Uterus (tissue), 4 donors: ENCODE data around the gene ANKRD52. TPM values are rescaled to one million over a fixed set of nuclear protein-coding genes. Genes with fewer than 3 reads are reported as not detected.
"Not testable (repeated sequence)": the region's sequence is repeated elsewhere in the genome, so short reads cannot be mapped to it uniquely, and the experiment has no call there.

Source experiments
- DNase-seq, 2 donors: peaks; one replicate each; pipeline ENCODE4 v3.0.0-alpha.2; 2019 to 2020
- H3K27ac ChIP-seq, 2 donors: fragments of 200-600 bp; sonication (generic); 1 replicate in 1 of 2; 2 replicates in 1 of 2; pipeline ENCODE4 v1.5.1; 2016 to 2018
- H3K27me3 ChIP-seq, 2 donors: fragments of 200-600 bp; sonication (generic); one replicate each; pipeline ENCODE4 v1.5.1; 2018 to 2019; ENCODE audit warnings: control low read depth in 1 of 2
- H3K36me3 ChIP-seq, 2 donors: fragments of 200-600 bp; sonication (generic); one replicate each; pipeline ENCODE4 v1.5.1; 2019; ENCODE audit warnings: control low read depth in 1 of 2
- H3K4me1 ChIP-seq, 2 donors: fragments of 200-600 bp; sonication (generic); one replicate each; pipeline ENCODE4 v1.5.1; 2018 to 2019; ENCODE audit warnings: control low read depth in 1 of 2
- H3K4me3 ChIP-seq, 2 donors: fragments of 200-600 bp; sonication (generic); 1 replicate in 1 of 2; 2 replicates in 1 of 2; pipeline ENCODE4 v1.5.1; 2018 to 2019; ENCODE audit warnings: mild to moderate bottlenecking in 1 of 2
- H3K9me3 ChIP-seq, 2 donors: fragments of 200-600 bp; sonication (generic); one replicate each; pipeline ENCODE4 v1.5.1; 2019; ENCODE audit warnings: control low read depth in 1 of 2
- POLR2A ChIP-seq, 2 donors: fragments of 450-650 bp; IDR thresholded peaks; one replicate each; pipeline ENCODE4 v1.6.1; 2016; ENCODE audit warnings: antibody characterized with exemption in 2 of 2, mild to moderate bottlenecking in 1 of 2, moderate library complexity in 1 of 2
- intact Hi-C: fragments of 100-400 bp; cut with DNase I; formaldehyde crosslinking; loops from one replicate; pipeline ENCODE4 v1.15.1; 2023; ENCODE audit warnings: low total_unique reads
- total RNA-seq, 4 donors: library from RNA; depleted of rRNA in 3 of 4; stranded (reverse); fragments of >200 nt in 3 of 4; gene quantifications; one replicate each; pipeline versions ENCODE4 v1.1.0 to v1.2.4, GENCODE V29; 2014 to 2023
- TF ChIP-seq, protein P1 (sequence below), 4 experiments: fragments of 200-600 bp in 2 of 4; fragments of 450-650 bp in 2 of 4; sonication (generic) in 2 of 4; IDR thresholded peaks; one replicate each; pipeline ENCODE4 v1.5.1; 2016 to 2019; ENCODE audit warnings: antibody characterized with exemption in 4 of 4, mild to moderate bottlenecking in 2 of 4, moderate library complexity in 1 of 4
- donor health status: DM: yes; HTN: yes; CAD: no.

Gene ANKRD52
- total RNA-seq, 4 donors from 2014 or later: 0.88 to 35.4 (median 15.5) TPM

DNA sequence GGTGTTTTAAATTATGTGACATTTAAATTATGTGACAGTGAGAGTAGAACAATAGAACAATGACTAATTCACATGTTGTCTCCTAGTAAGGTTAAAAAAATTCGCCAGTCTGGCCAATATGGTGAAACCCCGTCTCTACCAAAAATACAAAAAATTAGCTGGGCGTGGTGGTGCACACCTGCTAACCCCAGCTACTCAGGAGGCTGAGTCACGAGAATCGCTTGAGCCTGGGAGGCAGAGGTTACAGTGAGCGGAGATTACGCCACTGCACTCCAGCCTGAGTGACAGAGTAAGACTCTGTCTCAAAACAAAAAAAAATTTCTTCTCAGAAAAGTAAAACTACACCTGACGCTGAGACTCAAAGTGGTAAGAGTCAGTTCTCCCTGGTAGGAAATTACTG lies 39.2 kb upstream of the ANKRD52 start:
- H3K27ac ChIP-seq: no peak overlapping the region
- intact Hi-C loops: no loop called here
- no peaks in the 10 kb centered on the region for H3K36me3 ChIP-seq
- no peak for DNase-seq
- H3K4me1 ChIP-seq: peaks cover 0 to 10% of the 10 kb centered on the region in 2 donors
- TF ChIP-seq, protein P1, sequence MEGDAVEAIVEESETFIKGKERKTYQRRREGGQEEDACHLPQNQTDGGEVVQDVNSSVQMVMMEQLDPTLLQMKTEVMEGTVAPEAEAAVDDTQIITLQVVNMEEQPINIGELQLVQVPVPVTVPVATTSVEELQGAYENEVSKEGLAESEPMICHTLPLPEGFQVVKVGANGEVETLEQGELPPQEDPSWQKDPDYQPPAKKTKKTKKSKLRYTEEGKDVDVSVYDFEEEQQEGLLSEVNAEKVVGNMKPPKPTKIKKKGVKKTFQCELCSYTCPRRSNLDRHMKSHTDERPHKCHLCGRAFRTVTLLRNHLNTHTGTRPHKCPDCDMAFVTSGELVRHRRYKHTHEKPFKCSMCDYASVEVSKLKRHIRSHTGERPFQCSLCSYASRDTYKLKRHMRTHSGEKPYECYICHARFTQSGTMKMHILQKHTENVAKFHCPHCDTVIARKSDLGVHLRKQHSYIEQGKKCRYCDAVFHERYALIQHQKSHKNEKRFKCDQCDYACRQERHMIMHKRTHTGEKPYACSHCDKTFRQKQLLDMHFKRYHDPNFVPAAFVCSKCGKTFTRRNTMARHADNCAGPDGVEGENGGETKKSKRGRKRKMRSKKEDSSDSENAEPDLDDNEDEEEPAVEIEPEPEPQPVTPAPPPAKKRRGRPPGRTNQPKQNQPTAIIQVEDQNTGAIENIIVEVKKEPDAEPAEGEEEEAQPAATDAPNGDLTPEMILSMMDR (IDR thresholded peaks at IDR 0.05): no peak
- no peak for TF ChIP-seq POLR2A (IDR thresholded peaks at IDR 0.05)
- H3K27me3 ChIP-seq: no peaks in the 10 kb centered on the region
- no peaks in the 10 kb centered on the region for H3K9me3 ChIP-seq
- H3K4me3 ChIP-seq: no peak overlapping the region

DNA sequence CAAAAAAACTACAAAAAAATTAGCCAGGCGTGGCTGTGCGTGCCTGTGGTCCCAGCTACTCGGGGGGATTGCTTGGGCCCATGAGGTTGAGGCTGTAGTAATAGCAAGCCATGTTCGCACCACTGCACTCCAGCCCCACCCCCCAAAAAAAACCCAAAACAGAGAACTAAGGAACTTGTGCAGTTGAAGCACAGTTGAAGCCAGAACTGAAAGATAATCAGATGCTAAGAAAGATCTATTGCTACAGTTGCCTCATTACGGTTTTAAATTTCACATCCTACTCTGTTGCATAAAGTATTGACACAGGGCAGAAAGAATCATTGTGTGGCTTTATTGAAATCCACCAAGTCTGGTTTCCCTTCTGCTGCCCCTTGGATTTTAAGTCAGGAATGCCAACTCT lies 38.1 kb upstream of the ANKRD52 start:
- H3K9me3 ChIP-seq: no peaks in the 10 kb centered on the region
- TF ChIP-seq, protein P1 (IDR thresholded peaks at IDR 0.05): no peak
- TF ChIP-seq POLR2A (IDR thresholded peaks at IDR 0.05): no peak
- no peaks in the 10 kb centered on the region for H3K36me3 ChIP-seq
- no peak for DNase-seq
- intact Hi-C loops: loop anchor here (1.0 kb wide), 1 partner anchor 19 kb away; no protein-coding TSS in a partner anchor
- peaks cover 0 to 8% of the 10 kb centered on the region in 2 donors for H3K4me1 ChIP-seq
- H3K4me3 ChIP-seq: no peak overlapping the region
- no peak overlapping the region for H3K27ac ChIP-seq
- no peaks in the 10 kb centered on the region for H3K27me3 ChIP-seq

DNA sequence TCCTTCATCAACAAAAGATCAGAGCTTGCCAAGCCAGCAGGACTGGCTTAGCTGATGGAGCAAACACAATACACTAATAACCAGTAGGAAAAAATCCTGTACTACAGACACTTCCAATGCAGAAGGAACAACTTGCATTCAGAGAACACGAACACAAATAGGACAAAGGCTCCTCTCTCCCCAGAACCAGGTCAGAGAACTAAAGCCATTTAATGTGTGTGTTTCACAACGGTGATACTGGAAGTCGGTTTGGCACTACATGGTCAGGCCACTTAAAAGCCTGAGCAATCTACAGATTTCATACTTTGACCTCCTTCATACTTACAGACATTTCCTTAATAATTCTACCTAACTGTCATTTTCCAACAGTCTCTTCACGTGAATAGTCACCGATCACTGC lies 35.6 kb upstream of the ANKRD52 start:
- Histone ChIP-seq H3K4me1 (peaks cover 0 to 5% of the 10 kb centered on the region in 2 donors), H3K9me3 (no peaks in the 10 kb centered on the region), H3K36me3 (no peaks in the 10 kb centered on the region), H3K27ac (no peak overlapping the region), H3K4me3 (no peak overlapping the region), H3K27me3 (no peaks in the 10 kb centered on the region)
- intact Hi-C loops: no loop called here
- no peak for DNase-seq
- no peak for TF ChIP-seq POLR2A (IDR thresholded peaks at IDR 0.05)
- TF ChIP-seq, protein P1 (IDR thresholded peaks at IDR 0.05): no peak

DNA sequence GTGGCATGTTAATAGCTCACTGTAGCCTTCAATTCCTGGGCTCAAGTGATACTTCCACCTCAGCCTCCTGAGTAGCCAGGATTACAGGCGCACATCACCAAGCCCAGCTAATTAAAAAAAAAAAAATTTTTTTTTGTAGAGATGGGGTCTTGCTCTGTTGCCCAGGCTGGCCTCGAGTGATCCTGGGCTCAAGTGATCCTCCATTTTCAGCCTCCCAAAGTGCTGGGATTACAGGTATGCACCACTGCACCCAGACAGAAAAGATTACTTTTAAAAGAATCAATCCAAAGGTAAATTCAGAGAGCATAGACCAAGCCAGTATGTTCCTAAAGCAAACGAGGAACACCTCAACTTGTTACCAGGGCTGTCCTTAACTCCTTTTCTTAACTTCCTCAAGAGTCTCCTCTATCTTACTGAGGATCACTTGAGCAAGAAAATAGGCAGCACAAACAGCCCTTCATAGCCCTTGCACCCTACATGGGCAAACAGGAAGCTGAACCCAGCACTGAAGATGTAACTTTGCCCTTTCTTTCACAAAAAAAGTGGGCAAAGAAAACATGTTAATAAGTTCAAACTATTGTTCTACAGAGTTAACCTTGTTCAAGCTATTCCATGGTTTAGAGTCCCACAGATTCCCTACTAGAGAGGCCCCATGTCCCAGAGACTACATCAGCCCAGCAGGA lies 30.7 kb upstream of the ANKRD52 start:
- Histone ChIP-seq H3K27me3 (no peaks in the 10 kb centered on the region), H3K36me3 (no peaks in the 10 kb centered on the region), H3K9me3 (no peaks in the 10 kb centered on the region), H3K27ac (no peak overlapping the region), H3K4me3 (no peak overlapping the region), H3K4me1 (no peaks in the 10 kb centered on the region)
- no peak for DNase-seq
- intact Hi-C loops: no loop called here
- TF ChIP-seq, protein P1 (IDR thresholded peaks at IDR 0.05): no peak
- no peak for TF ChIP-seq POLR2A (IDR thresholded peaks at IDR 0.05)

DNA sequence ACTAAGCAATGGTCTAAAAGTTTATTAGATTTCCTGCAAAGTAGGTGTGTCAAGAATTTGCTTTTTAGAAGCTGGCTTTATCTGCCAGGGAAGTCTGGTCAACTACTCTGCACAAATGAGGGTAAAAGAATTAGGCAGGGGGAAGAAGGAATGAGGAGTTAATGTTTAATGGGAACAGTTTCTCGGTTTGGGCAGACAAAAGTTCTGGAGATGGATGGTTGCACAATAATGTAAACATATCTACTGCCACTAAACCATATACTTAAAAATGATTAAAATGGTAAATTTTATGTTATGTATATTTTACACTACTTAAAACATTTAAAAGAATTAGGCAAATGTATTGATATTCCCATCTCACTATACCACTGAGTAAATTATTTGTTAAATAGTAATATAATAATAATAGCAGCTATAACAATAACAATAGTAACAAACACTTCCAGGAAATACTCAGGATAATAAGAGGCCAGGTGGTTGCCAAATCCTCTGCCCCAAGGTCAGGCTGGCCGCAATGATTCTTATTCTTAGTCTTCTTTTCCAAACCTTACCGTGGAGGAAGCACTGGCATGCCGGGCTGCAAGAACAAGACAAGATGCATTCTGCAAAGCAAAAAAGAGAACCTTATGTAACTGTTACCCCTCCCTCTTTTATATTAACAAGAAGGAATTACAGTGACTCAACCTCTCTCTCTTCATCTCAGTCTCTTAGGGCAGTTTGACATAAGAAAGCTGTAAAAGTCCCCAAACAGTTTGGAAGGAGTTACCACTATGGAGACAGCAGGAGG lies 28.1 kb upstream of the ANKRD52 start:
- DNase-seq: no peak
- no peak overlapping the region for H3K27ac ChIP-seq
- H3K27me3 ChIP-seq: no peaks in the 10 kb centered on the region
- H3K4me3 ChIP-seq: no peak overlapping the region
- TF ChIP-seq, protein P1 (IDR thresholded peaks at IDR 0.05): no peak
- TF ChIP-seq POLR2A (IDR thresholded peaks at IDR 0.05): no peak
- no peaks in the 10 kb centered on the region for H3K4me1 ChIP-seq
- intact Hi-C loops: no loop called here
- no peaks in the 10 kb centered on the region for H3K36me3 ChIP-seq
- no peaks in the 10 kb centered on the region for H3K9me3 ChIP-seq

DNA sequence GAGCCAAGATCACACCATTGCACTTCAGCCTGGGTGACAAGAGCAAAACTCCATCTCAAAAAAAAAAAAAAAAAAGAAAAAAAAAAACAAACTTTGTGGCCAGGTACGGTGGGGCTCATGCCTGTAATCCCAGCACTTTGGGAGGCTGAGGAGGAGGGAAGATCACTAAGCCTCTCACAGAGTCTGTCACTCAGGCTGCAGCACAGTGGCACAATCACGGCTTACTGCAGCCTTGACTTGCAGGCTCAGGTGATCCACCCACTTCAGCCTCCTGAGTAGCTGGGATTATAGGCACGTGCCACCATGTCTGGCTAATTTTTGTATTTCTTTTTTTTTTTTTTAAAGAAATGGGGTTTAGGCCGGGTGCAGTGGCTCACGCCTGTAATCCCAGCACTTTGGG lies 26.1 kb upstream of the ANKRD52 start:
- H3K36me3 ChIP-seq: not testable (repeated sequence)

More for the DNA sequence above, 26.1 kb upstream of the ANKRD52 start:
- H3K9me3 ChIP-seq, H3K27me3 ChIP-seq, DNase-seq, H3K27ac ChIP-seq, H3K4me1 ChIP-seq, H3K4me3 ChIP-seq, intact Hi-C loops: not testable (repeated sequence)
